Testis (tissue), 3 donors: ENCODE results near the gene GABARAP. TPM values are rescaled to one million over a fixed set of nuclear protein-coding genes. Genes with fewer than 3 reads are reported as not detected.

Experiments used
- DNase-seq: peaks from one replicate; pipeline ENCODE4 v3.0.0-alpha.2; 2019
- H3K27ac ChIP-seq, 2 donors: fragments of 200-600 bp; sonication (generic); one replicate each; pipeline ENCODE4 v1.5.1; 2019
- H3K27me3 ChIP-seq: fragments of 200-600 bp; sonication (generic); one replicate; pipeline ENCODE4 v1.5.1; 2019
- H3K36me3 ChIP-seq: fragments of 200-600 bp; sonication (generic); one replicate; pipeline ENCODE4 v1.5.1; 2017; ENCODE audit warnings: low read depth; ENCODE audit errors: missing control alignments
- H3K4me1 ChIP-seq: fragments of 200-600 bp; sonication (generic); one replicate; pipeline ENCODE4 v1.5.1; 2019
- H3K4me3 ChIP-seq, 2 donors: fragments of 200-600 bp; sonication (generic); one replicate each; pipeline ENCODE4 v1.5.1; 2017 to 2019
- H3K9me3 ChIP-seq: fragments of 200-600 bp; sonication (generic); one replicate; pipeline ENCODE4 v1.5.1; 2017
- POLR2A ChIP-seq: fragments of 450-650 bp; IDR thresholded peaks from one replicate; pipeline ENCODE4 v1.6.1; 2017; ENCODE audit warnings: antibody characterized with exemption, mild to moderate bottlenecking, moderate library complexity
- WGBS, 2 donors: methylation state at CpG; one replicate each; pipeline ENCODE4 v1.1.5; 2018; 5-methylcytosine and 5-hydroxymethylcytosine counted together
- intact Hi-C: fragments of 100-400 bp; cut with DNase I; formaldehyde crosslinking; loops from one replicate; pipeline ENCODE4 v1.15.1; 2023; ENCODE audit warnings: low total_unique reads
- microRNA counts, 2 donors: library from miRNA; unstranded; fragments of <30 nt; microRNA quantifications; one replicate each; lab custom pipeline; 2016
- microRNA-seq, 2 donors: library from miRNA; unstranded; fragments of <30 nt; microRNA quantifications; one replicate each; pipeline ENCODE4, GENCODE V29; 2016; ENCODE audit warnings: borderline number of aligned reads in 2 of 2, borderline replicate concordance in 1 of 2
- polyA plus RNA-seq: library from polyadenylated mRNA; stranded (reverse); fragments of 350-450 nt; fragmentation: Illumina TruSeq; extraction: RNeasy Lipid Tissue Mini Kit (QIAGEN cat#74804); gene quantifications from one replicate; pipeline ENCODE4 v1.2.3, GENCODE V29; 2014; ENCODE audit warnings: low read depth, low replicate concordance; ENCODE audit not compliant: insufficient read depth
- small RNA-seq, 2 donors: library from RNA; depleted of rRNA; stranded (forward); fragments of <200 nt; gene quantifications; one replicate each; pipeline ENCODE3, GENCODE V24; 2016
- total RNA-seq, 2 donors: library from RNA; depleted of rRNA; stranded (reverse); fragments of >200 nt; gene quantifications; one replicate each; pipeline ENCODE4 v1.2.3, GENCODE V29; 2016
- TF ChIP-seq, protein P1 (sequence below), 3 experiments: fragments of 450-650 bp in 2 of 3; fragments of 200-600 bp in 1 of 3; sonication (generic) in 1 of 3; IDR thresholded peaks; one replicate each; pipeline ENCODE4 v1.5.1; 2016 to 2019; ENCODE audit warnings: antibody characterized with exemption in 3 of 3, mild to moderate bottlenecking in 2 of 3, moderate library complexity in 1 of 3

The GABARAP gene
- total and polyA plus RNA-seq, 3 donors from 2014 or later, result 521 to 1,171 (median 683) TPM

DNA sequence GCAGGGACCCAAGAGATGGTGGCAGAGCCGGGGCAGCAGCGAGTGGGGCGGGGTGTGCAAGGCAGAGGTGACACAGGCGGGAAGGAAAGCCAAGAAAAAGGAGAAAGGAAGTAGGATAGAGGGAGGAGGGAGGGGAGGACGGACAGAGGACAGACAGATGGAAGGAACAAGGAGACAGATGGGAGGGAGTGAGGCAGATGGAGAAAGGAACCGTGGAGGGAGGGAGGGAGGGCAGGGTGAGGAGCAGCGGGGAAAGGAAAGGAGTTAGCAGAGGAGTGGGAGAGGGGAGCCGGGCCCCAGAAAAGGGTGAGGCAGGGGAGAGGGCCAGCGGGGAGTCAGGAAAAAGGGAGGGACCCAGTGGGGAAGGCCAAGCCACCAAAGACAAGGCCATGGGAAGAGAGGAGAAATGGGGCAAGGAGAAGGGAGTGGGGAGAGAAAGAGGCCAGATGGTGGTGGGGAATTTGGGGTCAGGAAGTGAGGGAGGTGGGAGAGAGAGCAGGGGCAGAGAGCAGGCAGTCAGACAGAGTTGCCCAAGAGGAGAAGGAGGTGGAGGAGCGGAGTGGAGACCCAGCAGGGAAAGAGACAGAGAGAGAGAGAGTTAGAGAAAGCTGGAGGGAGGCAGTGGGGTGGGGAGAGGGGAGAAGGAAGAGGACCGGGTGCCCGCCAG lies 49.8 kb downstream of the GABARAP start:
- intact Hi-C loops, result no loop called here
- TF ChIP-seq, protein P1, sequence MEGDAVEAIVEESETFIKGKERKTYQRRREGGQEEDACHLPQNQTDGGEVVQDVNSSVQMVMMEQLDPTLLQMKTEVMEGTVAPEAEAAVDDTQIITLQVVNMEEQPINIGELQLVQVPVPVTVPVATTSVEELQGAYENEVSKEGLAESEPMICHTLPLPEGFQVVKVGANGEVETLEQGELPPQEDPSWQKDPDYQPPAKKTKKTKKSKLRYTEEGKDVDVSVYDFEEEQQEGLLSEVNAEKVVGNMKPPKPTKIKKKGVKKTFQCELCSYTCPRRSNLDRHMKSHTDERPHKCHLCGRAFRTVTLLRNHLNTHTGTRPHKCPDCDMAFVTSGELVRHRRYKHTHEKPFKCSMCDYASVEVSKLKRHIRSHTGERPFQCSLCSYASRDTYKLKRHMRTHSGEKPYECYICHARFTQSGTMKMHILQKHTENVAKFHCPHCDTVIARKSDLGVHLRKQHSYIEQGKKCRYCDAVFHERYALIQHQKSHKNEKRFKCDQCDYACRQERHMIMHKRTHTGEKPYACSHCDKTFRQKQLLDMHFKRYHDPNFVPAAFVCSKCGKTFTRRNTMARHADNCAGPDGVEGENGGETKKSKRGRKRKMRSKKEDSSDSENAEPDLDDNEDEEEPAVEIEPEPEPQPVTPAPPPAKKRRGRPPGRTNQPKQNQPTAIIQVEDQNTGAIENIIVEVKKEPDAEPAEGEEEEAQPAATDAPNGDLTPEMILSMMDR (IDR thresholded peaks at IDR 0.05), result no peak
- TF ChIP-seq POLR2A, result no peak
- Histone ChIP-seq H3K27me3 (no peaks in the 10 kb centered on the region), H3K9me3 (no peaks in the 10 kb centered on the region), H3K4me3 (no peak overlapping the region), H3K27ac (no peak overlapping the region), H3K4me1 (no peaks in the 10 kb centered on the region), H3K36me3 (no peaks in the 10 kb centered on the region)
- 77 to 81% methylated on average over 12 of the region's 12 CpGs for WGBS, 2 donors
- no peak for DNase-seq

DNA sequence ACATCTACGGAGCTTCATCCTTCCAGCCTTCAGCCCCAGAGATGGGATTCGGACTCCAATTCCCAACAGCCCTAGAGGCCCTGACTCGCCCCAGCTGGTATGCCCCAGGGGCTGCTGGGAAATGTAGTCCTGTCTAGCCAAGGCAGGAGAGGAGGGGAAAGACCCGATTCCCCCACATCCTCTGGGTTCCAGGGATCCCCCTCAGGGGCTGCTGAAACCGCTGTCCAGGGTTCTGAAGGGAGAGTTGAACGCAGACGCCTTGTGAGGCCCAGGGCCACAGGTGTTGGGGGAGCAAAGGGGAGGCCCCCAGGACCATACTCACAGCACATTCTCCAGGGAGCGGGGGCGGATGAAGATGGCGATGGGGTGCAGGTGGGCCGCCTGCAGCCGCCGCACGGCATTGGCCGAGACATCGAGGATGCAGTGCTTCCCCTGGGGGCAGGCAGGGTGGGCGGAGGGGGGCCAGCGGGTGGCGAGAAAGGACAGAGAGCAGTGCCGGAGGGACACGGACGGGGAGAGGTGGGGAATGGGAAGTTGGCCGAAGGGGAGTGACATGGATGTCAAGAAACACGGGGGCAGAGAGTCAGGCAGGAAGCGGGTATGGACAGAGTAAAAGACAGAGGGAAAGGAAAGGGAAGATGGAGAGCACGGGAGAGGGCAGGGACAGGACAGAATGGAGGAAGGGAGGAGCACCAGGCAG lies 50.5 kb downstream of the GABARAP start:
- Histone ChIP-seq H3K27me3 (no peaks in the 10 kb centered on the region), H3K4me1 (no peaks in the 10 kb centered on the region), H3K4me3 (no peak overlapping the region), H3K36me3 (no peaks in the 10 kb centered on the region), H3K9me3 (no peaks in the 10 kb centered on the region), H3K27ac (no peak overlapping the region)
- 59 to 74% methylated on average over 21 to 26 of the region's 26 CpGs for WGBS, 2 donors
- intact Hi-C loops, result no loop called here
- TF ChIP-seq, protein P1 (IDR thresholded peaks at IDR 0.05), result no peak
- TF ChIP-seq POLR2A, result no peak
- peak; percentile 79 for DNase-seq

DNA sequence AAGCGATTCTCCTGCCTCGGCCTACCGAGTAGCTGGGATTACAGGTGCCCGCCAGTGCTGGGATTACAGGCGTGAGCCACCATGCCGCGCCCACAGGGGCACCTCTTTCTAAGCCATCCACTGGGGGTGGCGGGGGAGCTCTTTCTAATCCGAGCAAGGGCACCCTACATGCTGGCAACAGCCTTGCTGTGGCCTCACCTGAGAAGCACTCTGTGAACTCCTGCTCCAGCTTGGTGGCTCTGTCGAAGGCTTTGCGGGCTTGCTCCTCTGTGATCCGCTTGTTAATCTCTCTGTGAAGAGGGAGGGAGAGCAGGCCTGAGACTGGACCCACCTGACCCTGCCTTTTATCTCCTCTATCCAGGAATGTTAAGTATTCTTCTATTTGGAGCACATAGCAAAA lies 51.2 kb downstream of the GABARAP start:
- TF ChIP-seq, protein P1 (IDR thresholded peaks at IDR 0.05), result no peak
- TF ChIP-seq POLR2A, result no peak
- no peaks in the 10 kb centered on the region for H3K36me3 ChIP-seq
- 82 to 89% methylated on average over 7 to 12 of the region's 12 CpGs for WGBS, 2 donors

DNA sequence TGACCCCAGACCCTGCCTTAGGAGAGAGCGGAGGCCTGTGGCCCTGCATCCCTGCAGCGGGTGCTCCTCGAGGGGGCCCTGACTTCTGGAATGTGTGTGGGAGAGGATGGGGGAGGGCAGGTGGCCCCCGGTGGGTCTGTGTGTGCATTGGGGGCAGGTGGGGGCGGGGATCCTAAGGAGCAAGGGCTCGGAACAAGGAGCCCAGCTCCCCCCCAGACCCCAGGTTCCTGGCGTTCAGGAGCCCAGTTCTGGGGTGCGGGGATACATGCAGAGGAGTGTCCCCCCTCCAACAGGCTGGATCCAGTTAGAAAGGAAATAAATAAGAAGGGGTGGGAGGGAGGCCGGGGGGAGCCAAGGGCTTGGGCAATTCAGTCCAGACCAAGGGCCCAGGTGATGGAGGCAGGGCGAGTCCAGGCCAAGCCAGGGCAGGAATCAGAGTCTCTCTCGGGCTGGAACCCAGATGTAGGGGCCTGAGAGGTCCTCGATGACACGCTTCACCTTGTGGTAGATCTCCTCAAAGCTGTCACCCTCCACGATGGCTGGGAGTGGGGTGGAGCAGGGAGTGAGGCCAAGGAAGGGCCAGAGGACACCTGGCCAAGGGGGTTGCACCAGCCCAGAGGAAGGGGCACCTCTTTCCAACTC lies 51.9 kb downstream of the GABARAP start:
- intact Hi-C loops, result no loop called here
- Histone ChIP-seq H3K27ac (no peak overlapping the region), H3K4me1 (no peaks in the 10 kb centered on the region), H3K9me3 (no peaks in the 10 kb centered on the region), H3K36me3 (no peaks in the 10 kb centered on the region), H3K27me3 (no peaks in the 10 kb centered on the region), H3K4me3 (no peak overlapping the region)
- no peak for TF ChIP-seq POLR2A
- TF ChIP-seq, protein P1 (IDR thresholded peaks at IDR 0.05), result no peak
- 81 to 85% methylated on average over 14 of the region's 14 CpGs for WGBS, 2 donors
- DNase-seq, result no peak

More for the DNA sequence above, 51.2 kb downstream of the GABARAP start:
- no peak overlapping the region for H3K27ac ChIP-seq
- H3K9me3 ChIP-seq, result no peaks in the 10 kb centered on the region
- H3K4me1 ChIP-seq, result no peaks in the 10 kb centered on the region
- H3K4me3 ChIP-seq, result no peak overlapping the region
- intact Hi-C loops, result no loop called here
- DNase-seq, result no peak
- H3K27me3 ChIP-seq, result no peaks in the 10 kb centered on the region

MicroRNAs encoded within 50 kb of the gene (microRNA counts, 767-probe panel; counts per million panel counts)
- microRNA hsa-miR-324-3p (lab: Ali Mortazavi, UCI) (0 to 152 counts per million in 2 donors), microRNA hsa-miR-324-5p (lab: Ali Mortazavi, UCI) (1,987 to 2,817 counts per million in 2 donors)

Small RNAs within 50 kb of the gene (microRNA-seq; reads per million reads assigned to microRNA genes)
- gene MIR324, result 944 to 1,276 reads per million in 2 donors

Small RNAs within 50 kb of the gene (small RNA-seq; reads per million reads assigned to genes)
- gene AC120057.4, result 0 reads per million in 2 donors
- 1.1 to 1.6 reads per million in 2 donors for gene MIR324
- gene RF00019, result 0 reads per million in 2 donors

Other genes with a start within 250 kb of the GABARAP start
Only the 30 nearest of the 36 such genes appear.
- gene SLC16A13, start 206.4 kb downstream of the GABARAP start, total RNA-seq, result 1 to 10 TPM; 1.9 to 2.2 TPM
- 2.0 TPM for gene SLC16A13, start 206.4 kb downstream of the GABARAP start, polyA plus RNA-seq
- 1 to 10 TPM in 1 of 2 donors, under 1 TPM in 1; 0.55 to 2.0 TPM for gene SLC16A11, start 198.4 kb downstream of the GABARAP start, total RNA-seq
- gene SLC16A11, start 198.4 kb downstream of the GABARAP start, polyA plus RNA-seq, result 3.0 TPM
- 1 to 10 TPM; 3.5 to 3.8 TPM for gene CLEC10A, start 162.2 kb downstream of the GABARAP start, total RNA-seq
- gene CLEC10A, start 162.2 kb downstream of the GABARAP start, polyA plus RNA-seq, result 11.7 TPM
- gene ASGR2, start 127.6 kb downstream of the GABARAP start, total RNA-seq, result 1 to 10 TPM in 1 of 2 donors, under 1 TPM in 1; 0.47 to 1.1 TPM
- gene ASGR2, start 127.6 kb downstream of the GABARAP start, polyA plus RNA-seq, result 2.6 TPM
- 10 to 100 TPM; 11.5 to 19.1 TPM for gene ASGR1, start 63.1 kb downstream of the GABARAP start, total RNA-seq
- gene ASGR1, start 63.1 kb downstream of the GABARAP start, polyA plus RNA-seq, result 21.3 TPM
- gene DLG4, start 22.6 kb downstream of the GABARAP start, total RNA-seq, result 10 to 100 TPM; 26.3 to 49.8 TPM
- gene DLG4, start 22.6 kb downstream of the GABARAP start, polyA plus RNA-seq, result 45.9 TPM
- gene ACADVL, start 22.5 kb downstream of the GABARAP start, total RNA-seq, result 100 to 1,000 TPM; 298 to 458 TPM
- gene ACADVL, start 22.5 kb downstream of the GABARAP start, polyA plus RNA-seq, result 334 TPM
- 100 to 1,000 TPM in 1 of 2 donors, 10 to 100 TPM in 1; 81.3 to 102 TPM for gene DVL2, start 7.9 kb downstream of the GABARAP start, total RNA-seq
- 43.6 TPM for gene DVL2, start 7.9 kb downstream of the GABARAP start, polyA plus RNA-seq
- gene PHF23, start 3.0 kb downstream of the GABARAP start, total RNA-seq, result 10 to 100 TPM; 54.9 to 61.6 TPM
- gene PHF23, start 3.0 kb downstream of the GABARAP start, polyA plus RNA-seq, result 53.4 TPM
- 10 to 100 TPM; 86.4 to 94.0 TPM for gene CTDNEP1, start 9.3 kb upstream of the GABARAP start, total RNA-seq
- 138 TPM for gene CTDNEP1, start 9.3 kb upstream of the GABARAP start, polyA plus RNA-seq
- gene ELP5, start 9.8 kb upstream of the GABARAP start, total RNA-seq, result 100 to 1,000 TPM; 107 to 123 TPM
- gene ELP5, start 9.8 kb upstream of the GABARAP start, polyA plus RNA-seq, result 295 TPM
- 1 to 10 TPM; 4.5 to 6.9 TPM for gene CLDN7, start 20.0 kb upstream of the GABARAP start, total RNA-seq
- 8.8 TPM for gene CLDN7, start 20.0 kb upstream of the GABARAP start, polyA plus RNA-seq
- 1 to 10 TPM; 4.2 to 6.6 TPM for gene SLC2A4, start 39.3 kb upstream of the GABARAP start, total RNA-seq
- gene SLC2A4, start 39.3 kb upstream of the GABARAP start, polyA plus RNA-seq, result 4.7 TPM
- 100 to 1,000 TPM; 276 to 549 TPM for gene YBX2, start 52.2 kb upstream of the GABARAP start, total RNA-seq
- gene YBX2, start 52.2 kb upstream of the GABARAP start, polyA plus RNA-seq, result 1,120 TPM
- gene EIF5A, start 65.2 kb upstream of the GABARAP start, total RNA-seq, result 100 to 1,000 TPM; 193 to 229 TPM
- 388 TPM for gene EIF5A, start 65.2 kb upstream of the GABARAP start, polyA plus RNA-seq
- gene GPS2, start 72.9 kb upstream of the GABARAP start, total RNA-seq, result 100 to 1,000 TPM; 204 to 239 TPM
- 219 TPM for gene GPS2, start 72.9 kb upstream of the GABARAP start, polyA plus RNA-seq
- 10 to 100 TPM; 34.5 to 50.6 TPM for gene NEURL4, start 86.9 kb upstream of the GABARAP start, total RNA-seq
- 38.3 TPM for gene NEURL4, start 86.9 kb upstream of the GABARAP start, polyA plus RNA-seq
- gene ACAP1, start 94.1 kb upstream of the GABARAP start, total RNA-seq, result 100 to 1,000 TPM in 1 of 2 donors, 10 to 100 TPM in 1; 12.6 to 140 TPM
- gene ACAP1, start 94.1 kb upstream of the GABARAP start, polyA plus RNA-seq, result 95.2 TPM
- gene KCTD11, start 109.7 kb upstream of the GABARAP start, total RNA-seq, result 1 to 10 TPM; 4.8 to 5.0 TPM
- 6.8 TPM for gene KCTD11, start 109.7 kb upstream of the GABARAP start, polyA plus RNA-seq
- 1 to 10 TPM; 2.8 to 6.6 TPM for gene TMEM95, start 112.7 kb upstream of the GABARAP start, total RNA-seq
- 9.9 TPM for gene TMEM95, start 112.7 kb upstream of the GABARAP start, polyA plus RNA-seq
- 1 to 10 TPM; 3.7 to 6.8 TPM for gene TNK1, start 138.6 kb upstream of the GABARAP start, total RNA-seq
- 4.0 TPM for gene TNK1, start 138.6 kb upstream of the GABARAP start, polyA plus RNA-seq
- gene PLSCR3, start 152.1 kb upstream of the GABARAP start, total RNA-seq, result 10 to 100 TPM; 13.6 to 19.4 TPM
- gene PLSCR3, start 152.1 kb upstream of the GABARAP start, polyA plus RNA-seq, result 14.2 TPM
- 10 to 100 TPM; 18.7 to 33.3 TPM for gene TMEM256, start 161.6 kb upstream of the GABARAP start, total RNA-seq
- gene TMEM256, start 161.6 kb upstream of the GABARAP start, polyA plus RNA-seq, result 27.3 TPM
- gene NLGN2, start 165.4 kb upstream of the GABARAP start, total RNA-seq, result 10 to 100 TPM in 1 of 2 donors, 1 to 10 TPM in 1; 9.9 to 10.7 TPM
- gene NLGN2, start 165.4 kb upstream of the GABARAP start, polyA plus RNA-seq, result 8.4 TPM
- gene SPEM1, start 177.9 kb upstream of the GABARAP start, total RNA-seq, result 10 to 100 TPM in 1 of 2 donors, 1 to 10 TPM in 1; 8.5 to 18.7 TPM
- 67.7 TPM for gene SPEM1, start 177.9 kb upstream of the GABARAP start, polyA plus RNA-seq
- 100 to 1,000 TPM in 1 of 2 donors, 10 to 100 TPM in 1; 41.4 to 202 TPM for gene SPEM2, start 183.2 kb upstream of the GABARAP start, total RNA-seq
- gene SPEM2, start 183.2 kb upstream of the GABARAP start, polyA plus RNA-seq, result 111 TPM
- 10 to 100 TPM in 1 of 2 donors, 1 to 10 TPM in 1; 5.7 to 18.8 TPM for gene SPEM3, start 186.4 kb upstream of the GABARAP start, total RNA-seq
- gene SPEM3, start 186.4 kb upstream of the GABARAP start, polyA plus RNA-seq, result 63.0 TPM
- gene TMEM102, start 193.0 kb upstream of the GABARAP start, total RNA-seq, result 10 to 100 TPM in 1 of 2 donors, 1 to 10 TPM in 1; 7.9 to 11.7 TPM
- gene TMEM102, start 193.0 kb upstream of the GABARAP start, polyA plus RNA-seq, result 6.5 TPM
- 1 to 10 TPM; 3.2 to 4.2 TPM for gene FGF11, start 197.1 kb upstream of the GABARAP start, total RNA-seq
- 4.6 TPM for gene FGF11, start 197.1 kb upstream of the GABARAP start, polyA plus RNA-seq
- 1 to 10 TPM; 6.2 to 7.4 TPM for gene CHRNB1, start 202.6 kb upstream of the GABARAP start, total RNA-seq
- gene CHRNB1, start 202.6 kb upstream of the GABARAP start, polyA plus RNA-seq, result 6.9 TPM